RCC 7860 (cell line): Measurements from ENCODE around the gene MAIP1.
"Not testable (repeated sequence)": the region's sequence is repeated elsewhere in the genome, so short reads cannot be mapped to it uniquely, and the experiment has no call there.

Experiments used
- DNase-seq: peaks from one replicate; pipeline ENCODE4 v3.0.0-alpha.2; 2015; ENCODE audit warnings: low spot score
- FAIRE-seq: peaks from 2 replicates; lab custom pipeline; 2012; peaks lifted over from hg19 to GRCh38; lab: Jason Lieb, UNC

The MAIP1 gene, protein sequence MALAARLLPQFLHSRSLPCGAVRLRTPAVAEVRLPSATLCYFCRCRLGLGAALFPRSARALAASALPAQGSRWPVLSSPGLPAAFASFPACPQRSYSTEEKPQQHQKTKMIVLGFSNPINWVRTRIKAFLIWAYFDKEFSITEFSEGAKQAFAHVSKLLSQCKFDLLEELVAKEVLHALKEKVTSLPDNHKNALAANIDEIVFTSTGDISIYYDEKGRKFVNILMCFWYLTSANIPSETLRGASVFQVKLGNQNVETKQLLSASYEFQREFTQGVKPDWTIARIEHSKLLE

DNA sequence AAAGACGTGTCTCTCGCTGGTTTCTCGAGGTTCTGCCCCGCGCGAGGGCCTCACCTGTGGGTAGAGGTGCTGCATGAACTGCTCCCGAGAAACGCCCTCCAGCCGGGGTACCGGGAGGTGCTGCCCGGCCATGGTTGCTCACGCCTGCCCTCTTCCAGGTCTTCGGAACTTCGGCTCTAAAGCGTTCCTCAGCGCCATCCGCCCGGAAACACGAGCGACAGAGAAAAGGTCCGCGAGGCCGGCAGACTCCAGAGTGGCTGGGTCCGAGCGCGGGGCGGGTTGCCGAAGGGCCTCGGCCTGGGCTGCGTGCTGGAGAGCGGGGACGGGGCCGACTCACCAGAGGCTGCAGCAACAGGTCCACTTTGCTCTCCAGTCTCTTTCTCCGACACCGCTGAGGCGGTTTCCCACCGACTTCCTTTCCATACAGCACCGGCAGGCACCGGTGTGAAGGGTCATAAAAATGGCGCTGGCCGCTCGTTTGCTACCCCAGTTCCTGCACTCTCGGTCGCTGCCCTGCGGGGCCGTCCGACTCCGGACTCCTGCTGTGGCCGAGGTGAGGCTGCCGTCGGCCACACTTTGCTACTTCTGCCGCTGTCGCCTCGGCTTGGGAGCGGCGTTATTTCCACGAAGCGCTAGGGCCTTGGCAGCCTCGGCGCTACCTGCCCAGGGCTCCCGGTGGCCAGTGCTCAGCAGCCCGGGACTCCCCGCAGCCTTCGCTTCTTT is at the start of gene MAIP1, which contains the start of gene TYW5:
Gene MAIP1 (plus strand): TSS at position 244 of the 723 bp plus-strand sequence. CDS start 217 bp downstream, at position 461.
Gene TYW5 (minus strand): TSS at position 153 of the 723 bp plus-strand sequence. CDS start 21 bp downstream, at position 132.
- FAIRE-seq (no peak), DNase-seq (peak; percentile 71)

DNA sequence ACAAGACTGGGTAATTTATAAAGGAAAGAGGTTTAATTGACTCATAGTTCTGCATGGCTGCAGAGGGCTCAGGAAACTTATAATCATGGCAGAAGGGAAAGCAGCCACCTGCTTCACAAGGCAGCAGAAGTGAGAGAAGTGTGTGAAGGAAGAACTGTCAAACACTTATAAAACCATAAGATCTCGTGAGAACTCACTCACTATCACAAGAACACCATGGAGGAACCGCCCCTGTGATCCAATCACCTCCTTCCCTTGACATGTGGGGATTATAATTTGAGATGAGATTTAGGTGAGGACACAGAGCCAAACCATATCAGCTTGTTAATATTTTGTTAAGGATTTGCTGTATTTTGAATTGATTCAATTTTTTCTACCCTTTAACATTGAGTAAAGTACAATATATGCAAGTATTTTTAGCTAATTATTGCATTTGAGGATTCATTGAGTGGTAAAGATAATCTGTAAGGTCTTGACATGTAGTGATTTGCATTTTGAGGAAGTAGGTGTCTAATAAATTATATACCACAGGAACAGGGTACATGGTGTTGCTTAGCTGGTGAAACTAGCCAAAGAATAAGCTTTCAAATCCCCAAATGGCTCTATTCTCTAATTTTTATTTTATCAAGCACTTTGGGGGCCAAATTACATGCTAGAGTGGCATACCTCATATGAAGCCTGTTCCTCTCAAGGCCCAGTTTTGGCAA is 48.2 kb upstream of the MAIP1 start:
- DNase-seq (no peak), FAIRE-seq (no peak)

DNA sequence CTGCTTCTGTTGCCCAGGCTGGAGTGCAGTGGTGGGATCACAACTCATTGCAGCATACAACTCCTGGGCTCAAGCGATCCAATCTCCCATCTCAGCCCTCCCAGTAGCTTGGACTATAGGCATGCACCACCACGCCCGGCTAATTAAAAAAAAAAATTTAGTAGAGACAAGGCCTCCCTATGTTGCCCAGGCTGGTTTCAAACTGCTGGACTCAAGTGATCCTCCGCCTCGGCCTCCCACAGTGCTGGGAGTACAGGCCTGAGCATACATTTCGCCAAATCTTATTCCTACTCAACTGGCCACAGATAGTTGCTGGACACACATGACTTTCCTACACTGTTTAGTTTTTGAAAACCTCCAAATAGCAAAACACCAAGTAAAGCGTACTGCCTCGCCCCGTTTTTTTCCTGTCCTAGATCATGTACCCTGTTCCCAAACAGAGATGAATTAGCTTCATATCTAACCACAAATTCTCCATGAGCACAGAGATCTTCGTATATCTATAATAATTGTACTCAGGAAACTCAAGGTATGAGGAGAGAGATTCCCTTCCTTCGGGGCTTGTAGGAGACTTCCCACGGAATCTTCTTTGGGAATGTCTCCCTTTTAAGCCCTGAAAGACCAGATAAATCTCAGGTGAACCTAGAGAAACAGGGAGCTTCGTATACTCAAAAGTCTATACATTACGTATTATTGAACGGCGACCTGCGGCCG is 44.9 kb upstream of the MAIP1 start:
- DNase-seq: no peak

DNA sequence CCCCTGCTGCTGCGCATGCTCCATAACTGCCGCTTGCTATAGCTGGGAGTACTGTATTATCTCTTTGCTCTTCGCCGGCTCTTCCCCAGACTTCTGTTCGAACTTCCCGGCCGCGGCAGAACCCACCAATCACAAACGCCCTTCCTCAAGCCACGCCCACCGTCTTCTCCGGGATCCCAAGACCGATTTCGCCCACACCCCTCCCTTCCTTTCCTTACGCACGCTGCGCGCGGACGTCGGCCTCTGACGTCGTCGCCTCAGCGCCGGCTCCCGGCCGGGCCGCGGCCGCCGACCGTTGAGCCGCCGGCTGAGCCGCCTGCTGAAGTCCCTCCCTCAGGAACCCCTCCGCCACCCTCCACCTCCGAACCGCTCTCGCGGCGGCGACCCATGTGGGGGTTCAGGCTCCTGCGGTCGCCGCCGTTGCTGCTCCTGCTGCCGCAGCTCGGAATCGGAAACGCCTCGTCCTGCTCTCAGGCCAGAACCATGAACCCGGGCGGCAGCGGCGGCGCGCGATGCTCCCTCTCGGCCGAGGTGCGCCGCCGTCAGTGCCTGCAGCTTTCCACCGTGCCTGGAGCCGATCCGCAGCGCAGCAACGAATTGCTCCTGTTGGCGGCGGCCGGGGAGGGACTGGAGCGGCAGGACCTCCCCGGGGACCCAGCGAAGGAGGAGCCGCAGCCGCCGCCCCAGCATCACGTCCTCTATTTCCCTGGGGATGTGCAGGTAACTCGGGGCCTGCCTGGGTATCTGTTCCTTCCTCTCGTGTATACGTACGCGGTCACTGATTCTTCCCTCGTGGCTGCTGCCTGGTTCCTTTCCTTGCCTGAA is 44.1 kb upstream of the MAIP1 start, which contains the start of gene C2orf69:
Gene C2orf69 (plus strand): TSS at position 242 of the 825 bp plus-strand sequence. CDS start 146 bp downstream, at position 388.
- peak; percentile 86 for FAIRE-seq
- DNase-seq: peak; percentile 97

More for the DNA sequence above, 44.9 kb upstream of the MAIP1 start:
- FAIRE-seq: no peak

DNA sequence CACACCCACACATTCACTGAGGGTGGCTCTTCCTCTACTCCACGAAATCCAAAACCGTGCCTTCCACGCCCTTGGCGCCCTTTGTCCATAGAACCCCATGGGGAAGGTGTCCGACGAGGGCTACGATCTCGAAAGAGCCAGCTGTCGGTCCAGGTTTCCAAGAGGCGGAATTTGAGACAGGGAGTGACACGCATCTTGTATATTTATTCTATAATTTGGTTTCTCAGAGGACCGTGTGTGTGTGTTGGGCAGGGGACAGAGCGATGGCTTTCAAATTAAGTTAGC is 43.6 kb upstream of the MAIP1 start:
- FAIRE-seq: no peak

DNA sequence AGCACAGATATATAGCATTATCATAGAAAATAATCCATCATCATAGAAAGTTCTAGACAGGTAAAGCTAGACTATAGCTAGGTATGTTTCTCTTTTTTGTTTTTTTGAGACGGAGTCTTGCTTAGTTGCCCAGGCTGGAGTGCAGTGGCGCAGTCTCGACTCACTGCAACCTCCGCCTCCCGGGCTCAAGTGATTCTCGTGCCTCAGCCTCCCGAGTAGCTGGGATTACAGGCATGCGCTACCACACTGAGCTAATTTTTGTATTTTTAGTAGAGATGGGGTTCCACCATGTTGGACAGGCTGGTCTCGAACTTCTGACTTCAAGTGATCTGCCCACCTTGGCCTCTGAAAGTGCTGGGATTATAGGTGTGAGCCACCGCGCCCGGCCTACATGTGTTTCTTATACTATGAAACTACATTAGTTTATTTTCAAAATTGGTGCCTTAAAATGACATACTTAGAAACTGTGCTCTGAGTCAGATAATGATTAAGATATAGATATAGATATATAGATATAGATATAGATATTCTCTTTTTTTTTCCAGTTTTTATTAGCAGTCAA is 42.7 kb upstream of the MAIP1 start:
- FAIRE-seq, DNase-seq: not testable (repeated sequence)

More for the DNA sequence above, 43.6 kb upstream of the MAIP1 start:
- DNase-seq: no peak

DNA sequence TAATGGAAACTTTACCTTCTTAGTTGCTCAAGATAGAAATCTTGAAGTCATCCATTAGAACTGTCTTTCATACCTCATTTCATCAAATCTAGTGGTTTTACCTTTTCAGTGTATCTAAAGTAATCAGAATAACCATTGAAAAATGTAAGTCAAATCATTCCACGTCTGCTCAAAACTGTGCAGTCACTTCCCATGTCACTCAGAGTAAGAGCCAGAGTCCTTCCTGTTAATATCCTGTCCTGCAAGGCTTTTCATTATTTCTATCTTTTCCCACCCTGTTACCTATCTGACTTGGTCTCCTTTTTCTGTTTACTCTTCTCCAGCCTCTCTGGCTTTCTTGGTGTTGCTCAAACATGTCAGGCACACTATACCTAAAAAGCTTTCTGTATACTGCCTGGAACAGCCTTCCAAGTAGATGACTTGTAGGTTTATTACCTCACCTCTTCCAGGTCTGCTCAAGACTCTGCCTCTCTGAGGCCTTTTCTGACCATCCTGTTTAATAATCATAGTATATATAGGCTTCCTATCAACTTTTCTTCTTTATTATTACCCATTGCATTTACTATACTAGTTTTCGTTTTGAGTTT is 40.9 kb upstream of the MAIP1 start:
- DNase-seq (no peak), FAIRE-seq (no peak)

DNA sequence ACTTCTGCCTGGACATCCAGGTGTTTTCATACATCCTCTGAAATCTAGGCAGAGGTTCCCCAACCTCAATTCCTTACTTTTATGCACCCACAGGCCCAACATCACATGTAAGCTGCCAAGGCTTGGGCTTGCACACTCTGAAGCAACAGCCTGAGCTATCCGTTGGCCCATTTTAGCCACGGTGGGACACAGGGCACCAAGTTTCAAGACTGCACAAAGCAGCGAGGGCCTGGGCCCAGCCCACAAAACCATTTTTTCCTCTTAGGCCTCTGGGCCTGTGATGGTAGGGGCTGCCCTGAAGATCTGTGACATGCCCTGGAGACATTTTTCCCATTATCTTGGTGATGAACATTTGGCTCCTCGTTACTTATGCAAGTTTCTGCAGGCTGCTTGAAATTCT is 38.4 kb upstream of the MAIP1 start:
- FAIRE-seq (no peak), DNase-seq (no peak)

DNA sequence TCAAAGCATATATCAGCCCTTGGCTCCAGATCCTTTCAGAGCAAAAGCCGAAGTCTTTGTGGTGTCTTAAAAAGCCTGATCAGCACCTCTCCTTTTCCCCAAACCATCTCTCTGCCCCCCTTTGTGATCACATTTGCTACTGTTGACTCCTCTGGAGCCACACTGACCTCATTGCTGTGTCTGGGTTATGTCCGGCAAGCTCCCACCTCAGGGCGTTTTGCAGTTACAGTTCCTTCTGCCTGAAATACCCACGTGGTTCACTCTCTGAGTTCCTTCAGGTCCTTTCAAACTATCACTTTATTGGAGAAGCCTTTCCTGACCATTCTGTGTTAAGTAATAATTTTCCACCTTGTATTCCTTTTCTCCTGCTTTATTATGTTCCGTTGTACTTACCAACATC is 32.5 kb upstream of the MAIP1 start:
- FAIRE-seq: no peak

DNA sequence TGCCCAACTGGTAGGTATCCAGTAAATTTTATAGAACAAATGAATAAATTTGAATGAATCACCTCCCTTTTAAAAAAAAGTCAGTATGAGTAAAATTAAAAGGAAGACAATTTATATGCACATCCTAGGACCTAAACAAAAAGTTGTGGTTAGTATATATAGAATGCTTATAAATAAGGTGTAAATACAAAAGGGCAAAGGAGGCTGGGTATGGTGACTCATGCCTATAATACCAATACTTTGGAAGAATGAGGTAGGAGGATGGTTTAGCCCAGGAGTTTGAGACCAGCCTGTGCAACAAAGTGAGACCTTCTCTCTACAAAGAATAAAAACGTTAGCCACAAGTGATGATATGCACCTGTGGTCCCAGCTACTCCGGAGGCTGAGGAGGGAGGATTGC is 31.5 kb upstream of the MAIP1 start:
- no peak for FAIRE-seq
- no peak for DNase-seq

More for the DNA sequence above, 32.5 kb upstream of the MAIP1 start:
- DNase-seq: no peak

DNA sequence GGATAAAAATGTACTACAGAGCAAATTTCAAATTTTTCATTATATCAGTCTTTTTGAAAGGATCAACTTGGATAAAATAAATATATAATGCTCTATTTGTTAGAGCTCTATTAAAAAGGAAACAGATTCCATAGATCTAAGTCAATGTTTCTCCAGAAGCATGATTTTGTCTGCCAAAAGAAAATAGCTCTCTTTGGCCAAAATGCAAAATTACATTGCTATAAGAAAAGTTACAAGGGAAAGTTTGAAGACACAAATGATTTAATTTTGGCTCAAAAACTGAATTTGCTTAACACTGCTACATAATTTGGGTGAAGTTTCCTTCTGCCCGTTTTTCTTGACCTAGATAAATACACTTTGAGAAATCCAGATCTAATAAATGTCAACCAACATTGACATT is 28.6 kb upstream of the MAIP1 start:
- DNase-seq: no peak
- no peak for FAIRE-seq

DNA sequence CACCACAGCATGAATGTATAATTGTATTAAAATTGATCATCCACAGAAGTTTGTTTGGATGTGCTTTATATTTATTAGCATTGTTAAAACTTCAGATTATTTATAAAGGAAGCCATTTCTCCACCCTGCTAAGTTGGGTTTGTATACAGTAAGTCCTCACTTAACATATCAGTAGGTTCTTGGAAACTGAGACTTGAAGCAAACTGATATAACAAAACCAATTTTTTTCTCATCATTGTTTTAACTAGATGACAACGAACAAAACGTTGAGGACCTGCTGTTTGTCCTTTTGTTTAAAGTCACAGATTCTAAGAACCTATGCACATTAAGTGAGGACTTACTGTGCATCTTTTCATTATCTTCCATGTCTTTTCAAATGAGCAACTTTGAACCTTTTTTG is 27.2 kb upstream of the MAIP1 start:
- no peak for DNase-seq
- no peak for FAIRE-seq

DNA sequence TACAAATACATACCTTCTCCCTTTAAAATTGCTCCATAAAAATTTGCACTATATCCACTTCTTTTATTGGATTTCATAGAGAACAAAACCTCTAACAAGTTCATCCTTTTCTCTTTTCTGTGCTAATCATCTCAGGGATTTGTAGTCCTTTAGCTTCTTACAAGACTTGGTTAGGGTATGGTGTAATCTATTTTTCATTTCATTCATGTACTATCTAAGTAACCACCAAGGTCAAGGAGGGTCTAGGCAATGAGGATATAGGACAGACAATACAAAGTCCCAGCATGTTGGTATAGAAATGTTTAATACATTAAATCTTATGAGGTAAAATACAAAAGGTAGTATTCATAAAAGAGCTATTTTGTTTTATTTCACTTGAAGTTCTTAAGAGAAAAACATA is 26.8 kb upstream of the MAIP1 start:
- FAIRE-seq: no peak

DNA sequence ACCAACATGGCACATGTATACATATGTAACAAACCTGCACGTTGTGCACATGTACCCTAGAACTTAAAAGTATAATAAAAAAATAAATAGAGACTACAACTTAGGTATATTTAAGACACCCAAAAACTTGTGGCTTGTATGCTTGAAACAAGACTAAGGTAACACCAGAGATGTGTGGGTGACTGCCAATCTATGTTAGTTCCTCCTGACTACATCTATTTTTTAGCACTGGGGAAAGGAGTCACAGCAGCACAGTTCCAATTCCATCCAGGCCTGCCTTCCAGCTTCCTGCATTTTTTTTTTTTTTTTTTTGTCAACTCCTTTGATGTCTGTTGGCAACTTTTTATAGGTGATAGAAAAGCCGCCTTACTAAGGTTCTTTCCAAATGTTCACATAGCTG is 26.1 kb upstream of the MAIP1 start:
- FAIRE-seq (no peak), DNase-seq (no peak)

More for the DNA sequence above, 26.8 kb upstream of the MAIP1 start:
- DNase-seq: no peak

DNA sequence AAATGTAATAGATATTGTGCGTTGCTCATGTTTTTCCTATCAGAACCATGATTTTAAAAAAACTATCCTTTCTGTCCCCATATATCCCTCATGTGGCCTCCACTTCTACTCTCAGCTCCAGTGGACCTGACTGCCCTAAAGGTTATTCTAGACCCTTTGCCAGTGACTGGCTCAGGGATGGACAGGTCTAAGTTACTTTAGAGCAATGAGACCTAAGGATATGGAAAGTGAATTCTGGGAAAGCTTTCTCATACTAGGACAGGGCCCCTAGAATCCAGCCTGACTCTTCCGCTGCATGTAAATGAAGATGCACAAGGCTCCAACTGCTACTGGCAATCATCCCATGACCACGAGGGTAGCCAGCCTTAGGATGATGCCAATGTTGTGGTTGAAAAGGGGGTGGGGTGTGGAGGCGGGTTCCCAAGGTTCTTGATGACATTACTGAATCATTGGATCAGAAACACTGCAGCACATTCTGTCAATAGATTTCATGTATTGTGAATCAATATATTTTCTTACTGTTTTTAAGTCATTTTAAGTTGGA is 23.0 kb upstream of the MAIP1 start:
- peak; percentile 7 for FAIRE-seq
- DNase-seq: peak; percentile 29

DNA sequence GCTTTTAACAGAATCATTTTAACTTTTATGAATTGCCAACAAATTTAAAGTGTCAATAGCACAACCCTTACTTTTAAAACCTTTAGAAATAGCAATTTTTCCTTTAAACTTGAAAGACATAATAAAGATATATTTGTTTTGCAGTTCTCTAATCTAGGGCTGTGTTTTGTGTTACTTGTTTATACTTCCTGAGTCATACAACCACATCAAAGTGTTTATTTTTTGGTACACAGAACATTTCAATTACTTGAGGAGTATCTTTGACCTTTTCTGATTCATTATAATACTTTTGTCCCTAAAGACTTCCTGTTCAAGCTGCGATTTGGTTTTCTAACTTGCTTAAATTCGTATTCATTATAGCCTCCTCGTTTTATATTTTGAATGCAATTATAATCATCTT is 21.9 kb upstream of the MAIP1 start:
- no peak for FAIRE-seq
- DNase-seq: no peak

DNA sequence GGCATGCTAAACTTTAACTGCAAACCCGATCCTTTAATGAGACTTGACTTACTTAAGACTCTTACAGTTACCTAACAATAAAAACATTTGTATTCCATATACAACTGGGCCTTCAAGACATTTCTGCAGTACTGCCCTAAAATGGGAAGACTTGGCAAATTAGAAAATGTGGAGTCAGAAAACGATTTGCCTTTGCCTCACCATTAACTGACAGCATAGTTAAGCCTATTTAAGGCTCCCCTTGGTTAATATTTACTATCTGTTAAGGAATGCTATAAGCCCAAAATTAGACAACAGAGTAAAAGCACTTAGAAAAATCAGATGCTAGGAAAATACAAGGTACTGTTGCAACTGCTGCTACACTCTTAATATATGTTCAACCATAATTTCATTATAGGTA is 18.8 kb upstream of the MAIP1 start:
- DNase-seq: no peak
- FAIRE-seq: no peak

DNA sequence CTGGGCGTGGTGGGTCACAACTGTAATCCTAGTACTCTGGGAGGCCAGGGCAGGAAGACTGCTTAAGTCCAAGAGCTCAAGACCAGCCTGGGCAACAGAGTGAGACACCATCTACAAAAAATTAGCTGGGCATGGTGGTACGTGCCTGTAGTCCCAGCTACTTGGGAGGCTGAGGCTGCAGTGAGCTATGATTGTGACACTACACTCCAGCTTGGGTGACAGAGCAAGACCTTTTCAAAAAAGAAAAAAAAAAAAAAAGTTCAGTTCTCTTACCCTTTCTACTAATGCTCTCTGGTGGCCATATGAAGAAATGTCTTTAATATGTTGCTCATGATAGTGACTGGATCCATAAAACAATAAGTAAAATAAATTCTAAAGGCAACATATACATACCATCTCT is 15.0 kb upstream of the MAIP1 start:
- DNase-seq: peak; percentile 37
- FAIRE-seq: peak; percentile 79

DNA sequence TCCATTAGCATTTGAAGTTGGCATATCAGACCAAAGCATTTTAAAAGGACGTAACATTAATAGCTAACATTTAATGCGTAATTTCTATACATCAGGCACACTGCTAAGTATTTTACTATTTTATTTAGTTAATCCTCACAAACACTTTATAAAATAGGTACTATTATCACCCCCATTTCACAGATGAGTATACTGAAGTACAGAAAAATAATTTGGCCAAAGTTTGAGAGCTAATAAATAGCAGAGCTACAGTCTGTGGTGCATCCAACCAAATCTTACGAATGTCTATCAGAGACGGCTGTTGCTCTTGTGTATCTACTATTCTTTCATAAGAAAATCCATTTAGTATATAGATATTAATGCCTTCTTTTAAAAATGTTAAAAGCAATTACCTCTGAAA is 12.0 kb upstream of the MAIP1 start:
- no peak for DNase-seq
- FAIRE-seq: no peak
